K562 (cell line): ENCODE data around the gene ZER1. TPM values are rescaled to one million over a fixed set of nuclear protein-coding genes. Genes with fewer than 3 reads are reported as not detected.

Experiments
- ASH1L ChIP-seq: fragments of 450-650 bp; IDR thresholded peaks from 2 replicates; pipeline ENCODE4 v1.6.1; 2018; ENCODE audit warnings: borderline replicate concordance, mild to moderate bottlenecking, low read depth; ENCODE audit not compliant: partially characterized antibody
- ATF7 ChIP-seq: fragments of 450-650 bp; IDR thresholded peaks from 2 replicates; pipeline ENCODE4 v1.7.1; 2014; ENCODE audit warnings: mild to moderate bottlenecking, moderate library complexity
- DIDO1 ChIP-seq: fragments of 450-650 bp; IDR thresholded peaks from 2 replicates; pipeline ENCODE4 v1.6.1; 2016; ENCODE audit warnings: low read depth, missing biosample characterization, missing genetic modification characterization
- FOXK2 ChIP-seq, 2 experiments: fragments of 450-650 bp; IDR thresholded peaks in 1 of 2; conservative IDR thresholded peaks in 1 of 2; 2 replicates each; pipeline ENCODE4 v1.6.1; 2016; ENCODE audit warnings: low read depth in 2 of 2, mild to moderate bottlenecking in 1 of 2
- HMG20A ChIP-seq: fragments of 450-650 bp; formaldehyde crosslinking; conservative IDR thresholded peaks from 2 replicates; pipeline ENCODE4 v1.4.0; 2020; ENCODE audit warnings: mild to moderate bottlenecking, mixed read lengths
- JUNB ChIP-seq: fragments of 450-650 bp; formaldehyde crosslinking; conservative IDR thresholded peaks from 2 replicates; pipeline ENCODE4 v1.4.0; 2020; ENCODE audit warnings: mild to moderate bottlenecking
- KLF6 ChIP-seq: fragments of 250-450 bp; sonication (Bioruptor Pico); IDR thresholded peaks from 2 replicates; pipeline ENCODE4 v1.4.0; 2020; ENCODE audit warnings: mild to moderate bottlenecking, moderate library complexity, borderline replicate concordance
- MCM5 ChIP-seq: fragments of 450-650 bp; IDR thresholded peaks from 2 replicates; pipeline ENCODE4 v1.6.1; 2016; ENCODE audit warnings: low read depth
- MXI1 ChIP-seq: IDR thresholded peaks from 2 replicates; pipeline ENCODE4 v1.6.1; 2011; ENCODE audit warnings: low read depth, mild to moderate bottlenecking, improper control_type of control experiment, low read length
- MYBL2 ChIP-seq, 2 experiments: fragments of 450-650 bp in 1 of 2; sonication (generic) in 1 of 2; formaldehyde crosslinking in 1 of 2; IDR thresholded peaks; 2 replicates each; pipeline versions ENCODE4 v1.6.1 to v1.8.1; 2017 to 2022; ENCODE audit warnings: borderline replicate concordance in 1 of 2, inconsistent platforms in 1 of 2, low read depth in 1 of 2, mild to moderate bottlenecking in 1 of 2, missing genetic modification reagents in 1 of 2, moderate library complexity in 1 of 2
- NBN ChIP-seq: fragments of 450-650 bp; IDR thresholded peaks from 2 replicates; pipeline ENCODE4 v1.6.1; 2016; ENCODE audit warnings: low read depth, mild to moderate bottlenecking
- NR3C1 ChIP-seq: sonication (generic); formaldehyde crosslinking; IDR thresholded peaks from 2 replicates; pipeline ENCODE4 v1.8.1; 2022; ENCODE audit warnings: missing genetic modification reagents
- RAD51 ChIP-seq: fragments of 450-650 bp; IDR thresholded peaks from 2 replicates; pipeline ENCODE4 v1.7.1; 2016; ENCODE audit warnings: low read depth, mild to moderate bottlenecking, borderline replicate concordance
- RFX1 ChIP-seq: fragments of 450-650 bp; IDR thresholded peaks from 2 replicates; pipeline ENCODE4 v1.6.1; 2016; ENCODE audit warnings: mild to moderate bottlenecking, moderate library complexity
- TAF15 ChIP-seq: fragments of 200-400 bp; formaldehyde crosslinking; IDR thresholded peaks from 2 replicates; pipeline ENCODE4 v1.6.1; 2017; ENCODE audit warnings: mild to moderate bottlenecking, low read depth, low read length, moderate library complexity
- TCFL5 ChIP-seq: fragments of 250-450 bp; sonication (Bioruptor Pico); conservative IDR thresholded peaks from 2 replicates; pipeline ENCODE4 v1.6.1; 2021; ENCODE audit warnings: mild to moderate bottlenecking, moderate library complexity, matching md5 sums
- ZKSCAN1 ChIP-seq: fragments of 150-350 bp; IDR thresholded peaks from 2 replicates; pipeline ENCODE4 v1.6.1; 2016; ENCODE audit warnings: low read depth, low read length
- ZNF24 ChIP-seq: fragments of 450-650 bp; IDR thresholded peaks from 2 replicates; pipeline ENCODE4 v1.6.1; 2016
- ZNF766 ChIP-seq: fragments of 200-800 bp; sonication (Bioruptor generic); conservative IDR thresholded peaks from 2 replicates; pipeline ENCODE4 v1.6.1; 2016; ENCODE audit warnings: missing genetic modification characterization, missing compliant biosample characterization
- polyA plus RNA-seq, 8 experiments: library from polyadenylated mRNA; depleted of rRNA in 4 of 8; stranded (reverse) in 5 of 8; unstranded in 3 of 8; fragments of >200 nt; fragmentation: Nextera tagmentation in 2 of 8; fragmentation: Illumina TruSeq in 1 of 8; extraction: Ambion mirVana in 2 of 8; extraction: Trizol in 1 of 8; gene quantifications; 2 replicates each; pipeline versions ENCODE4 v1.2.1 to v1.2.3, GENCODE V29; 2011 to 2014; ENCODE audit warnings: inconsistent platforms in 1 of 8, missing spikeins in 1 of 8
- total RNA-seq, 7 experiments: library from RNA; depleted of rRNA in 6 of 7; stranded (reverse); fragments of >200 nt in 6 of 7; fragmentation: Illumina TruSeq in 2 of 7; extraction: Trizol in 2 of 7; gene quantifications; 2 replicates each; pipeline versions ENCODE4 v1.2.1 to v1.2.3, GENCODE V29; 2011 to 2021; ENCODE audit warnings: low replicate concordance in 1 of 7
- TF ChIP-seq, protein P1 (sequence below): fragments of 450-650 bp; formaldehyde crosslinking; IDR thresholded peaks from 2 replicates; pipeline ENCODE4 v1.4.0; 2022; ENCODE audit warnings: missing genetic modification characterization
- TF ChIP-seq, protein P2 (sequence below): fragments of 200-800 bp; sonication (Bioruptor generic); IDR thresholded peaks from 2 replicates; pipeline ENCODE4 v1.6.1; 2017; ENCODE audit warnings: missing genetic modification characterization, missing compliant biosample characterization
- TF ChIP-seq, protein P3 (sequence below): sonication (generic); formaldehyde crosslinking; IDR thresholded peaks from 2 replicates; pipeline ENCODE4 v1.8.1; 2022; ENCODE audit warnings: missing genetic modification reagents
- TF ChIP-seq, protein P4 (sequence below): fragments of 450-650 bp; conservative IDR thresholded peaks from 2 replicates; pipeline ENCODE4 v1.6.1; 2016; ENCODE audit warnings: missing genetic modification characterization, low read depth, mild to moderate bottlenecking, missing compliant biosample characterization, moderate library complexity

Gene ZER1
- total and polyA plus RNA-seq, 9 of the 15 experiments (the other 6 are each of a cell fraction or from before 2014, with no cell fraction given) = 0.07 to 10.7 (median 6.2) TPM

DNA sequence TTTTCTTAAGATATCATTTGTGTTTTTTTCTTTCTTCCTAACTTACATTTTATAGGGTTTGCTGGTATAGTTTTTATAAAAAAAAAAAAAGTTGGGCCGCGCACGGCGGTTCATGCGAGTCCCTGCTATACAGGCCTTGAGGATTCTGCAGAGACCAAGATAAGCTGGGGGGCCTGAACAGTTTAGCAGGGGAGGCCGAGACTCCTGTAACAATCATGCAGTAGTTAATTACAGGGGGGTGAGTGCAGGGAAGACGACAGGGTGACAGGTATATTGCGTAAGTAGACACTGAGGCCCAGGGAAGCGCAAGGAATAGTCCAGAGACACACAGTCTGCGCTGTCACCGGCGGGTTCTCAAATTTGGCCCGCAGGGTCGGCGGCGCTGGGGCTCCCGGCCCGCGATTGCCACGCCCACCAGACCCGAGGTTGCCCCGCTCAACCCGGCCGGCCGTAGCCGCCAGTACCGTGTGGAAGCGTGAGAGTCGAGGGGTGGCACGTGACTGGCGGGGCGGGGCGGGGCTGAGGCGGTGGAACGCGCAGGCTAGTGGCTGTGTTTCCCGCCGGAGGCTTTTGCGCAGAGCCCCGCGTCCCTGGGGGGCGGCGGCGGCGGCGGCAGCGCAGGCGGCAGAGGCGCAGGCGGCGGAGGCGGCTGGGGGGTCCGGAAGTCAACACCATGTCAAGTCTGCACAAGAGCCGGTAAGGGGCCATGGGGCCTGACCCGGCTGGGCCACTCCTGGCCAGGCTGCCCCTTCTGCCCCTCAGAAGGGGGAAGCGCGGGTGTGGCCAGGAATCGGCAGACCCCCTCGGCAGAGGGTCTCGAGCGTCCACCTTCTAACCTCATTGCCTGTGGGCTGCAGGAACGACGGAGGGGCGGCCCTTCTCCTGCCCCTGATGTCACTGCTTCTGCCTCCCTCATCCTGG lies 15.2 kb upstream of the ZER1 start, which contains the start of gene TBC1D13 (continued):
- TF ChIP-seq ZKSCAN1 (peak; percentile 70; the same call in 1 of the 2 replicates), RFX1 (no peak), ZNF24 (no peak), JUNB (no peak), ATF7 (peak; percentile 83), NR3C1 (CRISPR knock-in tag) (peak; percentile 82; the same call in 1 of the 2 replicates), TCFL5 (CRISPR knock-in tag) (no peak), TAF15 (no peak), NBN (peak; percentile 76), MXI1 (peak; percentile 53; the same call in 1 of the 2 replicates), HMG20A (CRISPR knock-in tag) (no peak), RAD51 (peak; percentile 95), MYBL2 (IDR thresholded peaks at IDR 0.05; ENCODE audit: low read depth) (no peak), MYBL2 (CRISPR knock-in tag; IDR thresholded peaks at IDR 0.05; ENCODE audit: borderline replicate concordance) (no peak; the same call in 1 of the 2 replicates), ZNF766 (CRISPR knock-in tag) (no peak), MCM5 (no peak), KLF6 (CRISPR knock-in tag) (peak; percentile 31; the same call in 1 of the 2 replicates), FOXK2 (conservative IDR thresholded peaks at IDR 0.05 in 1 of 2, IDR thresholded peaks at IDR 0.05 in 1 of 2; ENCODE audit: low read depth in 2 of 2) (peak; percentile 25 to 84; a peak in 1 of 4 replicates), DIDO1 (tag) (peak; percentile 88), ASH1L (no peak)
- TF ChIP-seq, protein P1, sequence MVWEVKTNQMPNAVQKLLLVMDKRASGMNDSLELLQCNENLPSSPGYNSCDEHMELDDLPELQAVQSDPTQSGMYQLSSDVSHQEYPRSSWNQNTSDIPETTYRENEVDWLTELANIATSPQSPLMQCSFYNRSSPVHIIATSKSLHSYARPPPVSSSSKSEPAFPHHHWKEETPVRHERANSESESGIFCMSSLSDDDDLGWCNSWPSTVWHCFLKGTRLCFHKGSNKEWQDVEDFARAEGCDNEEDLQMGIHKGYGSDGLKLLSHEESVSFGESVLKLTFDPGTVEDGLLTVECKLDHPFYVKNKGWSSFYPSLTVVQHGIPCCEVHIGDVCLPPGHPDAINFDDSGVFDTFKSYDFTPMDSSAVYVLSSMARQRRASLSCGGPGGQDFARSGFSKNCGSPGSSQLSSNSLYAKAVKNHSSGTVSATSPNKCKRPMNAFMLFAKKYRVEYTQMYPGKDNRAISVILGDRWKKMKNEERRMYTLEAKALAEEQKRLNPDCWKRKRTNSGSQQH (CRISPR knock-in tag) = no peak
- TF ChIP-seq, protein P2, sequence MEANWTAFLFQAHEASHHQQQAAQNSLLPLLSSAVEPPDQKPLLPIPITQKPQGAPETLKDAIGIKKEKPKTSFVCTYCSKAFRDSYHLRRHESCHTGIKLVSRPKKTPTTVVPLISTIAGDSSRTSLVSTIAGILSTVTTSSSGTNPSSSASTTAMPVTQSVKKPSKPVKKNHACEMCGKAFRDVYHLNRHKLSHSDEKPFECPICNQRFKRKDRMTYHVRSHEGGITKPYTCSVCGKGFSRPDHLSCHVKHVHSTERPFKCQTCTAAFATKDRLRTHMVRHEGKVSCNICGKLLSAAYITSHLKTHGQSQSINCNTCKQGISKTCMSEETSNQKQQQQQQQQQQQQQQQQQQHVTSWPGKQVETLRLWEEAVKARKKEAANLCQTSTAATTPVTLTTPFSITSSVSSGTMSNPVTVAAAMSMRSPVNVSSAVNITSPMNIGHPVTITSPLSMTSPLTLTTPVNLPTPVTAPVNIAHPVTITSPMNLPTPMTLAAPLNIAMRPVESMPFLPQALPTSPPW (CRISPR knock-in tag) = peak; percentile 95
- TF ChIP-seq, protein P3, sequence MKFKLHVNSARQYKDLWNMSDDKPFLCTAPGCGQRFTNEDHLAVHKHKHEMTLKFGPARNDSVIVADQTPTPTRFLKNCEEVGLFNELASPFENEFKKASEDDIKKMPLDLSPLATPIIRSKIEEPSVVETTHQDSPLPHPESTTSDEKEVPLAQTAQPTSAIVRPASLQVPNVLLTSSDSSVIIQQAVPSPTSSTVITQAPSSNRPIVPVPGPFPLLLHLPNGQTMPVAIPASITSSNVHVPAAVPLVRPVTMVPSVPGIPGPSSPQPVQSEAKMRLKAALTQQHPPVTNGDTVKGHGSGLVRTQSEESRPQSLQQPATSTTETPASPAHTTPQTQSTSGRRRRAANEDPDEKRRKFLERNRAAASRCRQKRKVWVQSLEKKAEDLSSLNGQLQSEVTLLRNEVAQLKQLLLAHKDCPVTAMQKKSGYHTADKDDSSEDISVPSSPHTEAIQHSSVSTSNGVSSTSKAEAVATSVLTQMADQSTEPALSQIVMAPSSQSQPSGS = 0 out of 2 replicates have a peak, but pooled peaks have one; percentile 38
- TF ChIP-seq, protein P4, sequence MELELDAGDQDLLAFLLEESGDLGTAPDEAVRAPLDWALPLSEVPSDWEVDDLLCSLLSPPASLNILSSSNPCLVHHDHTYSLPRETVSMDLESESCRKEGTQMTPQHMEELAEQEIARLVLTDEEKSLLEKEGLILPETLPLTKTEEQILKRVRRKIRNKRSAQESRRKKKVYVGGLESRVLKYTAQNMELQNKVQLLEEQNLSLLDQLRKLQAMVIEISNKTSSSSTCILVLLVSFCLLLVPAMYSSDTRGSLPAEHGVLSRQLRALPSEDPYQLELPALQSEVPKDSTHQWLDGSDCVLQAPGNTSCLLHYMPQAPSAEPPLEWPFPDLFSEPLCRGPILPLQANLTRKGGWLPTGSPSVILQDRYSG (tag) = no peak
